Dermis blood vessel endothelial cell (primary cell): ENCODE data around the gene RNF207. TPM values are rescaled to one million over a fixed set of nuclear protein-coding genes. Genes with fewer than 3 reads are reported as not detected.

Source experiments
- DNase-seq: peaks from one replicate; pipeline ENCODE4 v3.0.0; 2010
- total RNA-seq: library from RNA; depleted of rRNA; stranded (reverse); fragments of >200 nt; gene quantifications from 2 replicates; pipeline ENCODE4 v1.2.3, GENCODE V29; 2014

RNF207 gene
- total RNA-seq: 3.4 and 37.6 TPM in 2 replicates

- DNase-seq: peak; percentile 52
Measured at GRCh38 chr1:6205849-6206519, at the start of gene RNF207. RNF207 (plus strand) TSS chr1:6206119; CDS start chr1:6206536, 417 bp downstream.

- DNase-seq: no peak
Measured at GRCh38 chr1:6157132-6157527, 48.8 kb upstream of the RNF207 start.

DNA sequence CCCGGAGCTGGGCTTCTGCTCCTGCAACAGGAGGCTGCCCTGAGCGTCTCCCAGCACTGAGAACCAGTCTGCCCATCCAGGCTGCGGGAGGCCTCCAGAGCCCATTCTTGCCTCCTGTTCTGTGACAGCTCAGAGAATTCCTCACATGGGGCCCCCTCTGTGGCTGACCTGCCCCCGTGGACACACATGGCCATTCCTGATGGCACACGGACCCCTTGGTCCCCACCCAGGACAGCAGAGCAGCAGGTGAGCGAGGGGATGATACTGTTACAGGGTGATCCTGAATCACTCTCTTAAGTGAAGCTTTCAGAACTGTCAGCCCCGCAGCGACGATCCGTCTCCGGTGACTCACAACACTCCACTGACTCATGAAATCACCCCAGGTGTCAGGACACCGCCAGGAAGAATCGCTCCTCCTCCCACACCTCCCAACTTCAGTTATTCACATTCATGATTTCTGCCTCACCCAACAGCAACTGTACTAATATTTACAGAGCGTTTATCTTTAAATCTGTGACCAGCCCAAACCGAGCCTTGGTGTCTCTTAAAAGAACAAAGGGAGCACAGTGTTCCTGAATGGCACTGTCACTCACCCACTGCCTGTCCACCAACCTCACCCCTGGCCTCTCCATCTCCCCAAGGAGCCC, 48.3 kb upstream of the RNF207 start:
- DNase-seq: peak; percentile 37

- DNase-seq: no peak
Measured at GRCh38 chr1:6158181-6158580, 47.7 kb upstream of the RNF207 start.

DNA sequence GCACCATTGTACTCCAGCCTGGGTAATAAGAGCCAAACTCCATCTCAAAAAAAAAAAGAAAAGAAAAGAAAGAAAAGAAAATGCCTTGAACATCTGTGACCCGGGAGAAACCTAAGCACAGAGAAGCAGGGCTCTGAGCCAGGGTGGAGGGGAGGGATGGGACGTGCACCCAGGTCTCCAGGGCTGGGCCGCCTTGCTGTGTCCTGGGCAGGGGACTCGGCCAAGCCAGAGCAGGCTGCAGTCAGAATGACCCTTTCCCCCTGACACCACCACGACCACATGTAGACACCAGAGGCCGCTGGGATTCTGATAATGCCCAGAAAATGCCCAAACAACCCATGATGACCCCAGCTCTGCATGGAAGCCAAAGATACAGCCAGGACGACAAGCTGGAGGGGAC, 43.6 kb upstream of the RNF207 start:
- no peak for DNase-seq

GRCh38 chr1:6162773-6163172, 43.1 kb upstream of the RNF207 start:
- DNase-seq: no peak

- DNase-seq: no peak
Measured at GRCh38 chr1:6163191-6163972, 42.5 kb upstream of the RNF207 start.

DNA sequence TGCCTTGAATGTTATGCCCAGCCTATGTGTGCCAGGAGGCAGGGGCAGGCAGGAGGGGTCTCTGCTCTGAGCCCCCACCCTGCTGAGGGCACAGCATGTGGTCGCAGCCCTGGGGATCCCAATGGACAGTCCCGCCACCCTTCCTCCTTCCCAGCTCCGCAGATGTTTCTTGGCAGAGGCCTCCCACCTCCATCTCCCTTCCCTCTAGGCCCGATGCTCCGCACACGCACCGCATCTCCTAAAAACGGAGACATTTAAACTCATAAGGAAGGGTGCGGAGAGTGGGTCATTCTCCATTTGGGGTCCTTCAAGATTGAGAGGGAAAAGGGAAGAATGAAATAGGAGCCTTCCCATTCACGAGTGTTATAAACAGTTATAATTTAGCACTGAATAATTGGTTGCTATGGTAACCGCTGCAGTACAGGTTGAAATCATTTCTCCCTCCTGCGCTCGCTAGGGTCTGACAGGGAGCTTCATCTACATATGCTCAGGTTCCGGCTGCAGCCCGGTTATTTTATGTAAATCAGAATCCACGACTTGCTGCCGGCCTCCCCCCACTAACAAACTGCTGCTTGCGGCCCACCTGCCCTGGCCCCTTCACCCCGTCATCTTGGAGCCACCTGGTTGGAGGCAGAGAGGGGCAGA, 41.8 kb upstream of the RNF207 start:
- DNase-seq: no peak

DNA sequence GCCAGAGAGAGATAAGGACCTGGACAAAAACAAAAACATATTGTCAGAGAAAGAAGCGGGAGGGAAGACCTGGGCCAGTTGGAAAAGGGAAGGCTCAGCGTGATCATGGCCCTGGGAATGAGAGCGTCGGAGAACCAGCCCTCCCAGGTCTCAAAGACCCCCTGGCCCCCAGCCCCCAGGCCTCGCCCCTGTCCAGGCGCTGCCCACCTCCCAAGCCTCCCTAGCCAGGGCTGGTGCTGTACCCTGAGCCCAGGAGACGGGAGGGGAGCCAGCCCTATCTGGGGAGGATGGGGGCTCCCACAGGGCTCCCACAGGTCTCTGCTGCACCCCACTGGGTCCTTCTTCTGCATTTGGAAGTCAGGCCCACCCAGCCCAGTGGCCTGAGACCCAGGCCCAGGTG, 40.9 kb upstream of the RNF207 start:
- no peak for DNase-seq

- DNase-seq: no peak
Measured at GRCh38 chr1:6165441-6165985, 40.4 kb upstream of the RNF207 start.

DNA sequence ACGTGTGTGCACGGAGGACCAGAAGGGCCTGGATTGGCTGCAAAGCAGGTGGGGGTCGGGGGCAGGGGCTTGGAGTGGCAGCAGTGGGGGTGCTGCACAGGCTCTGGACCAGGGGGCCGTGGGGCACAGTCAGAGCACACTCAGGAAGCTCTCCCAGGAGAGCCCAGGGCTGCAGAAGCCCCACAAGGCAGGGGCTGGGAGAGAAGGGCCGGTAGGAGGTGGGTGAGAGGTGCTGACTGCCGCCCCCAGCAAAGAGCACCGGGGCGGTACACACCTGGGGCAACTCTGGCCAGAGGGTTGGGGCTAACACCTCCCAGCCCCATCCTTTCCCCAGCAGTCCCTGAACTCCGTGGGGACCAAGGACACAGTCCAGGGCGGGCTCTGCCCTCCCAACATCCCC, 39.7 kb upstream of the RNF207 start:
- DNase-seq: no peak

- no peak for DNase-seq
Measured at GRCh38 chr1:6166655-6167390, 39.1 kb upstream of the RNF207 start.

- peak; percentile 39 for DNase-seq
Measured at GRCh38 chr1:6167391-6168303, 38.3 kb upstream of the RNF207 start.

- no peak for DNase-seq
Measured at GRCh38 chr1:6168947-6169586, 36.9 kb upstream of the RNF207 start.

- no peak for DNase-seq
Measured at GRCh38 chr1:6170116-6170741, 35.7 kb upstream of the RNF207 start.

- no peak for DNase-seq
Measured at GRCh38 chr1:6170742-6171201, 35.1 kb upstream of the RNF207 start.

- DNase-seq: peak; percentile 56
Measured at GRCh38 chr1:6171548-6172124, 34.3 kb upstream of the RNF207 start.

- no peak for DNase-seq
Measured at GRCh38 chr1:6172549-6172948, 33.4 kb upstream of the RNF207 start.

DNA sequence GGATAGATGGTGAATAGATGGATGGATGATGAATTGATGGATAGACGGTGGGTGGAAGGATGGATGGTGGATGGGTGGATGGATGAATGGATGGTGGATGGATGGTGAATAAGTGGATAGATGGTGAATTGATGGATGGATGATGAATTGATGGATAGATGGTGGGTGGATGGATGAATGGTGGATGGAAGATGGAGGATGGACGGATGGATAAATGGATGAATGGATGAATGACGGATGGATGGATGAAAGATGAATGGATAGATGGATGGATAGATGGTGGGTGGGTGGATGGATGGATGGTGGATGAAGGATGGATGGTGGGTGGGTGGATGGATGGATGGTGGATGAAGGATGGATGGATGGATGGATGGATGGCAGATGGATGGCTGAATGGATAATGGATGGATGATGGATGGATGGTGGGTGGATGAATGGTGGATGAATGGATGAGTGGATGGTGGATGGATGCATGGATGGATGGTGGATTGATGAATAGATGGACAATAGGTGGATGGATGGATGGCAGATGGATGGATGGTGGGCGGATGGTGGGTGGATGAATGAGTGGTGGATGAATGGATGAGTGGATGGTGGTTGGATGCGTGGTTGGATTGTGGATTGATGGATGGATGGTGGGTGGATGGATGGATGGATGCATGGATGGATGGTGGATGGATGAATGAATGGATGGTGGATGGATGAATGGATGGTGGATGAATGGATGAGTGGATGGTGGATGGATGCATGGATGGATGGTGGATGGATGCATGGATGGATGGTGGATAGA, 31.1 kb upstream of the RNF207 start:
- no peak for DNase-seq
